MG63 (cell line): ENCODE measurements around the gene DAZAP1. TPM values are rescaled to one million over a fixed set of nuclear protein-coding genes. Genes with fewer than 3 reads are reported as not detected.

ENCODE experiments used
- DNase-seq: peaks from one replicate; pipeline ENCODE4 v3.0.0-alpha.2; 2020
- H3K27me3 ChIP-seq: fragments of 250-450 bp; sonication (Bioruptor Pico); 2 replicates; pipeline ENCODE4 v1.5.1; 2020; ENCODE audit warnings: mild to moderate bottlenecking, moderate library complexity
- H3K36me3 ChIP-seq: fragments of 250-450 bp; sonication (Bioruptor Pico); 2 replicates; pipeline ENCODE4 v1.5.1; 2020; ENCODE audit warnings: mild to moderate bottlenecking, moderate library complexity
- H3K4me3 ChIP-seq: fragments of 250-450 bp; sonication (Bioruptor Pico); 2 replicates; pipeline ENCODE4 v1.5.1; 2020; ENCODE audit warnings: mild to moderate bottlenecking, moderate library complexity
- H3K9me3 ChIP-seq: fragments of 250-450 bp; sonication (Bioruptor Pico); 2 replicates; pipeline ENCODE4 v1.5.1; 2020; ENCODE audit warnings: mild to moderate bottlenecking, moderate library complexity
- total RNA-seq: library from RNA; depleted of rRNA; stranded (reverse); fragments of >200 nt; shearing (Covaris generic); gene quantifications from 2 replicates; pipeline ENCODE4 v1.2.3, GENCODE V29; 2014; ENCODE audit warnings: low replicate concordance

The DAZAP1 gene
- total RNA-seq, 1 experiment from 2014 or later, result 149 TPM

GRCh38 chr19:1373042-1373533, 34.3 kb upstream of the DAZAP1 start:
- no peak overlapping the region for H3K4me3 ChIP-seq
- DNase-seq, result no peak
- no peaks in the 10 kb centered on the region for H3K9me3 ChIP-seq
- no peaks in the 10 kb centered on the region for H3K27me3 ChIP-seq
- H3K36me3 ChIP-seq, result no peaks in the 10 kb centered on the region

- H3K36me3 ChIP-seq, result no peaks in the 10 kb centered on the region
- no peaks in the 10 kb centered on the region for H3K9me3 ChIP-seq
- no peak for DNase-seq
- no peaks in the 10 kb centered on the region for H3K27me3 ChIP-seq
- H3K4me3 ChIP-seq, result no peak overlapping the region
These were observed 33.7 kb upstream of the DAZAP1 start for GRCh38 chr19:1373534-1374249.

- Histone ChIP-seq H3K36me3 (no peaks in the 10 kb centered on the region), H3K4me3 (no peak overlapping the region), H3K9me3 (no peaks in the 10 kb centered on the region), H3K27me3 (no peaks in the 10 kb centered on the region)
- no peak for DNase-seq
These were observed 33.2 kb upstream of the DAZAP1 start for GRCh38 chr19:1374250-1374577.

- DNase-seq, result no peak
These were observed 31.0 kb upstream of the DAZAP1 start for GRCh38 chr19:1376415-1376805.

GRCh38 chr19:1377176-1377964, 30.0 kb upstream of the DAZAP1 start:
- Histone ChIP-seq H3K9me3 (no peaks in the 10 kb centered on the region), H3K27me3 (no peaks in the 10 kb centered on the region), H3K4me3 (no peak overlapping the region), H3K36me3 (no peaks in the 10 kb centered on the region)
- DNase-seq, result no peak

More at GRCh38 chr19:1376415-1376805, 31.0 kb upstream of the DAZAP1 start:
- Histone ChIP-seq H3K9me3 (no peaks in the 10 kb centered on the region), H3K36me3 (no peaks in the 10 kb centered on the region), H3K27me3 (no peaks in the 10 kb centered on the region), H3K4me3 (no peak overlapping the region)

- no peaks in the 10 kb centered on the region for H3K27me3 ChIP-seq
These were observed 29.2 kb upstream of the DAZAP1 start for GRCh38 chr19:1377965-1378785.

GRCh38 chr19:1379126-1379905, 28.1 kb upstream of the DAZAP1 start:
- Histone ChIP-seq H3K9me3 (no peaks in the 10 kb centered on the region), H3K36me3 (no peaks in the 10 kb centered on the region), H3K4me3 (no peak overlapping the region), H3K27me3 (no peaks in the 10 kb centered on the region)
- DNase-seq, result no peak

More at GRCh38 chr19:1377965-1378785, 29.2 kb upstream of the DAZAP1 start:
- Histone ChIP-seq H3K9me3 (no peaks in the 10 kb centered on the region), H3K36me3 (no peaks in the 10 kb centered on the region), H3K4me3 (no peak overlapping the region)
- DNase-seq, result no peak

- Histone ChIP-seq H3K27me3 (no peaks in the 10 kb centered on the region), H3K36me3 (no peaks in the 10 kb centered on the region), H3K4me3 (no peak overlapping the region), H3K9me3 (no peaks in the 10 kb centered on the region)
- no peak for DNase-seq
These were observed 27.4 kb upstream of the DAZAP1 start for GRCh38 chr19:1379961-1380489.

- no peaks in the 10 kb centered on the region for H3K27me3 ChIP-seq
- no peaks in the 10 kb centered on the region for H3K9me3 ChIP-seq
- H3K36me3 ChIP-seq, result no peaks in the 10 kb centered on the region
- no peak overlapping the region for H3K4me3 ChIP-seq
- no peak for DNase-seq
These were observed 25.1 kb upstream of the DAZAP1 start for GRCh38 chr19:1382250-1382649.

- Histone ChIP-seq H3K27me3 (no peaks in the 10 kb centered on the region), H3K9me3 (no peaks in the 10 kb centered on the region), H3K36me3 (no peaks in the 10 kb centered on the region), H3K4me3 (no peak overlapping the region)
- DNase-seq, result no peak
These were observed 24.4 kb upstream of the DAZAP1 start for GRCh38 chr19:1383017-1383311.

GRCh38 chr19:1383312-1384084, 23.9 kb upstream of the DAZAP1 start, which contains the start of gene NDUFS7:
Gene NDUFS7, plus strand, starts transcription at chr19:1383907. Its CDS starts 20 bp downstream, at chr19:1383927.
- Histone ChIP-seq H3K4me3 (peak within 1 kb of the TSS; percentile 69), H3K27me3 (no peaks in the 10 kb centered on the region), H3K36me3 (no peaks in the 10 kb centered on the region), H3K9me3 (no peaks in the 10 kb centered on the region)
- DNase-seq, result peak; percentile 79

GRCh38 chr19:1384085-1384462, 23.3 kb upstream of the DAZAP1 start:
- Histone ChIP-seq H3K27me3 (no peaks in the 10 kb centered on the region), H3K4me3 (peak overlapping the region; percentile 69), H3K9me3 (no peaks in the 10 kb centered on the region), H3K36me3 (0 out of 2 replicates have a peak, but pooled peaks cover under 1% of the 10 kb centered on the region)
- DNase-seq, result no peak

GRCh38 chr19:1384478-1385110, 22.8 kb upstream of the DAZAP1 start:
- H3K27me3 ChIP-seq, result no peaks in the 10 kb centered on the region
- H3K36me3 ChIP-seq, result 0 out of 2 replicates have a peak, but pooled peaks cover 2% of the 10 kb centered on the region
- no peak for DNase-seq
- H3K4me3 ChIP-seq, result peak overlapping the region; percentile 69
- no peaks in the 10 kb centered on the region for H3K9me3 ChIP-seq

GRCh38 chr19:1385816-1386215, 21.6 kb upstream of the DAZAP1 start:
- no peaks in the 10 kb centered on the region for H3K9me3 ChIP-seq
- H3K36me3 ChIP-seq, result 0 out of 2 replicates have a peak, but pooled peaks cover 2% of the 10 kb centered on the region
- no peak for DNase-seq
- no peaks in the 10 kb centered on the region for H3K27me3 ChIP-seq
- H3K4me3 ChIP-seq, result no peak overlapping the region
